Liver (tissue), 9 donors: ENCODE measurements around the gene FUT2. TPM values are rescaled to one million over a fixed set of nuclear protein-coding genes. Genes with fewer than 3 reads are reported as not detected.

ENCODE experiments used
- DNase-seq: peaks from one replicate; pipeline ENCODE4 v3.0.0-alpha.2; 2017; ENCODE audit warnings: low spot score
- H3K27ac ChIP-seq, 2 donors: one replicate each; pipeline ENCODE4 v1.7.0; 2013; ENCODE audit warnings: inconsistent platforms in 2 of 2, low read length in 2 of 2, control low read depth in 1 of 2, low read depth in 1 of 2, mild to moderate bottlenecking in 1 of 2
- H3K27me3 ChIP-seq, 4 donors: one replicate each; pipeline versions ENCODE4 v1.6.1 to v1.7.0; 2013; ENCODE audit warnings: low read length in 3 of 4, inconsistent platforms in 1 of 4, mild to moderate bottlenecking in 1 of 4, moderate library complexity in 1 of 4; ENCODE audit not compliant: control insufficient read depth in 4 of 4, insufficient read depth in 4 of 4
- H3K36me3 ChIP-seq, 4 donors: one replicate each; pipeline versions ENCODE4 v1.6.1 to v1.7.0; 2013; ENCODE audit warnings: low read length in 3 of 4, mild to moderate bottlenecking in 3 of 4, low read depth in 1 of 4, moderate library complexity in 1 of 4; ENCODE audit not compliant: control insufficient read depth in 4 of 4, insufficient read depth in 3 of 4
- H3K4me1 ChIP-seq, 4 donors: one replicate each; pipeline versions ENCODE4 v1.6.1 to v1.7.0; 2013; ENCODE audit warnings: low read length in 3 of 4, mild to moderate bottlenecking in 3 of 4, moderate library complexity in 1 of 4; ENCODE audit not compliant: control insufficient read depth in 4 of 4, insufficient read depth in 4 of 4
- H3K4me3 ChIP-seq, 3 donors: one replicate each; pipeline versions ENCODE4 v1.6.1 to v1.7.0; 2013; ENCODE audit warnings: low read length in 3 of 3, control low read depth in 1 of 3, low read depth in 1 of 3, mild to moderate bottlenecking in 1 of 3
- H3K9ac ChIP-seq, 2 donors: one replicate each; pipeline ENCODE4 v1.7.0; 2013; ENCODE audit warnings: low read length in 2 of 2, mild to moderate bottlenecking in 2 of 2, moderate library complexity in 2 of 2, control low read depth in 1 of 2, low read depth in 1 of 2
- H3K9me3 ChIP-seq, 4 donors: one replicate each; pipeline versions ENCODE4 v1.6.1 to v1.7.0; 2013; ENCODE audit warnings: low read length in 3 of 4; ENCODE audit not compliant: control insufficient read depth in 4 of 4
- EGR1 ChIP-seq, 2 donors: IDR thresholded peaks; 2 replicates each; pipeline ENCODE4 v1.6.1; 2016 to 2018; ENCODE audit warnings: antibody characterized with exemption in 2 of 2, low read depth in 2 of 2
- FOXA1 ChIP-seq: IDR thresholded peaks from 2 replicates; pipeline ENCODE4 v1.6.1; 2016; ENCODE audit warnings: antibody characterized with exemption
- FOXA2 ChIP-seq: IDR thresholded peaks from 2 replicates; pipeline ENCODE4 v1.6.1; 2016; ENCODE audit warnings: antibody characterized with exemption
- GABPA ChIP-seq, 2 donors: IDR thresholded peaks in 1 of 2; conservative IDR thresholded peaks in 1 of 2; 2 replicates each; pipeline ENCODE4 v1.6.1; 2016; ENCODE audit warnings: antibody characterized with exemption in 2 of 2, mild to moderate bottlenecking in 1 of 2, moderate library complexity in 1 of 2
- HNF4A ChIP-seq, 2 donors: conservative IDR thresholded peaks; 2 replicates each; pipeline ENCODE4 v1.6.1; 2016; ENCODE audit warnings: antibody characterized with exemption in 2 of 2, mild to moderate bottlenecking in 2 of 2
- HNF4G ChIP-seq: IDR thresholded peaks from 2 replicates; pipeline ENCODE4 v1.6.1; 2016; ENCODE audit warnings: antibody characterized with exemption
- JUND ChIP-seq, 2 donors: IDR thresholded peaks; 2 replicates each; pipeline ENCODE4 v1.6.1; 2016; ENCODE audit warnings: antibody characterized with exemption in 2 of 2
- NR2F2 ChIP-seq: IDR thresholded peaks from 2 replicates; pipeline ENCODE4 v1.6.1; 2016; ENCODE audit warnings: antibody characterized with exemption
- RAD21 ChIP-seq, 2 donors: IDR thresholded peaks; 2 replicates each; pipeline ENCODE4 v1.6.1; 2016; ENCODE audit warnings: antibody characterized with exemption in 2 of 2, mild to moderate bottlenecking in 2 of 2
- RXRA ChIP-seq, 2 donors: IDR thresholded peaks; 2 replicates each; pipeline ENCODE4 v1.6.1; 2017 to 2018; ENCODE audit warnings: antibody characterized with exemption in 2 of 2, mild to moderate bottlenecking in 1 of 2
- SP1 ChIP-seq: IDR thresholded peaks from 2 replicates; pipeline ENCODE4 v1.6.1; 2018; ENCODE audit warnings: antibody characterized with exemption, mild to moderate bottlenecking
- TAF1 ChIP-seq: conservative IDR thresholded peaks from 2 replicates; pipeline ENCODE4 v1.6.1; 2016; ENCODE audit warnings: antibody characterized with exemption, mild to moderate bottlenecking
- YY1 ChIP-seq: IDR thresholded peaks from 2 replicates; pipeline ENCODE4 v1.6.1; 2016; ENCODE audit warnings: antibody characterized with exemption, mild to moderate bottlenecking
- WGBS: extraction: QIAGEN DNeasy Blood & Tissue Kit; methylation state at CpG from one replicate; pipeline ENCODE4 v1.1.7; 2013; 5-methylcytosine and 5-hydroxymethylcytosine counted together
- polyA plus RNA-seq, 2 donors: library from polyadenylated mRNA; stranded (reverse) in 1 of 2; unstranded in 1 of 2; fragments of 200-250 nt in 1 of 2; fragments of >200 nt in 1 of 2; fragmentation: Nextera tagmentation in 1 of 2; extraction: Ambion mirVana in 1 of 2; gene quantifications; one replicate each; pipeline versions ENCODE4 v1.2.1 to v1.2.3, GENCODE V29; 2013 to 2015
- total RNA-seq, 2 donors: library from RNA; depleted of rRNA; stranded (reverse); fragments of >200 nt; gene quantifications; one replicate each; pipeline ENCODE4 v1.2.3, GENCODE V29; 2014
- TF ChIP-seq, protein P1 (sequence below): IDR thresholded peaks from 2 replicates; pipeline ENCODE4 v1.6.1; 2016; ENCODE audit warnings: antibody characterized with exemption, mild to moderate bottlenecking
- TF ChIP-seq, protein P2 (sequence below): IDR thresholded peaks from 2 replicates; pipeline ENCODE4 v1.6.1; 2016; ENCODE audit warnings: antibody characterized with exemption
- TF ChIP-seq, protein P3 (sequence below): IDR thresholded peaks from 2 replicates; pipeline ENCODE4 v1.6.1; 2016; ENCODE audit warnings: antibody characterized with exemption
- TF ChIP-seq, protein P4 (sequence below): fragments of 150-350 bp; IDR thresholded peaks from 2 replicates; pipeline ENCODE4 v1.5.1; 2017; ENCODE audit warnings: improper control_type of control experiment, low read depth, low read length; ENCODE audit not compliant: missing input control
- TF ChIP-seq, protein P5 (sequence below): IDR thresholded peaks from 2 replicates; pipeline ENCODE4 v1.6.1; 2016; ENCODE audit warnings: antibody characterized with exemption
- donor health status: healthy.
- donor health status: healthy.
- donor health status: healthy.
- donor health status: healthy.
- donor health status: healthy.

Gene FUT2
- total and polyA plus RNA-seq, 4 donors = 0.02 to 0.38 (median 0.05) TPM; not detected in 1

DNA sequence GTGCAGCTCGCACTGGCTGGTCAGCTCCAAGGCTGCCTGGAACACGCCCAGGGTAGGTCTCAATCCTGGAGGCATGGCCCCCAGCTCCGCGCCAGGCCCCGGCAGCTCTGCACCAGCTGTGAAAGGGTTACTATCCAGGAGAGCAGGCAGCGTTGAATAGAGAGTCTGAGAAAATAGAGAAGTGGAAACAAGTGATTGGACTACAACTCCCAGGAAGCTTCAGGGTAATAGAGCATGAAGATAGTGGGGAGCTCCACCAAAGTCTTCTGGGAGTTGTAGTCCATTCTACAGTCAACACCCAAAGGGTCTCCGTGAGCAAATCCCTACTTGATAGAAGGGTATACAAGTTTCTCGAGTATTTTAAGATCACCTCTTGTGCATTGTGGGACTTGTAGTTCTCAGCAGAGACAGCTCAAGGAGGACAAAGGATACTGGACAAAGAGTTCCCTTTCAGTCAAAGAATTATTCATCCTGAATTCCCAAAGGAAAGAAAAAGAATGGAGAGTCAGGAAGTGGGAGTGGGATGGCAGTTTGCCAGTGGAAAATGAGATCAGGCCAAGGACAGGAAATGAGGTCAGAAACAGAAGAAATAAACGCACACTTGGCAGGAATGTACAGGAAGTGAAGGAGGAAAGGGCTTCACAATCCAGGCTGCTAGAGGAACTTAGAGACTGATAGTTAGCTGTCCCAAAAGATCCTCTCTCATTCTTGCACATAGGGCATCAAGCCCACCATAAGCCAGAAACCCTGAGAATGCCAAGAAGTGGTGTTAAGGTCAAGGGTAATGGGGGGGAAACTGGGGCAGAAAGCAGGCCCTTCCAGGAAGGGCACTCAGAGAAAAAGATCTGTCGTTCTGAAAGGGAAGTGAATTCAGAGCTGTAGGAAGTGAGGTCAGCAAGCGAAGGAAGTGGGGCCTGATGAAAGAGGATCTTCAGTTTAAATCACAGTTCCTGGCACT lies 29.3 kb downstream of the FUT2 start:
- H3K27me3 ChIP-seq = no peaks in the 10 kb centered on the region
- WGBS = 57% methylated on average over 11 of the region's 11 CpGs
- no peaks in the 10 kb centered on the region for H3K9me3 ChIP-seq
- H3K9ac ChIP-seq = peak overlapping the region in 1 of 2 donors; percentile 36
- peaks cover 0 to 10% (median 4%) of the 10 kb centered on the region in 4 donors for H3K4me1 ChIP-seq
- H3K36me3 ChIP-seq = no peaks in the 10 kb centered on the region
- H3K27ac ChIP-seq = peak overlapping the region; percentile 69 to 77
- no peak for DNase-seq
- H3K4me3 ChIP-seq = no peak overlapping the region
- TF ChIP-seq, protein P1, sequence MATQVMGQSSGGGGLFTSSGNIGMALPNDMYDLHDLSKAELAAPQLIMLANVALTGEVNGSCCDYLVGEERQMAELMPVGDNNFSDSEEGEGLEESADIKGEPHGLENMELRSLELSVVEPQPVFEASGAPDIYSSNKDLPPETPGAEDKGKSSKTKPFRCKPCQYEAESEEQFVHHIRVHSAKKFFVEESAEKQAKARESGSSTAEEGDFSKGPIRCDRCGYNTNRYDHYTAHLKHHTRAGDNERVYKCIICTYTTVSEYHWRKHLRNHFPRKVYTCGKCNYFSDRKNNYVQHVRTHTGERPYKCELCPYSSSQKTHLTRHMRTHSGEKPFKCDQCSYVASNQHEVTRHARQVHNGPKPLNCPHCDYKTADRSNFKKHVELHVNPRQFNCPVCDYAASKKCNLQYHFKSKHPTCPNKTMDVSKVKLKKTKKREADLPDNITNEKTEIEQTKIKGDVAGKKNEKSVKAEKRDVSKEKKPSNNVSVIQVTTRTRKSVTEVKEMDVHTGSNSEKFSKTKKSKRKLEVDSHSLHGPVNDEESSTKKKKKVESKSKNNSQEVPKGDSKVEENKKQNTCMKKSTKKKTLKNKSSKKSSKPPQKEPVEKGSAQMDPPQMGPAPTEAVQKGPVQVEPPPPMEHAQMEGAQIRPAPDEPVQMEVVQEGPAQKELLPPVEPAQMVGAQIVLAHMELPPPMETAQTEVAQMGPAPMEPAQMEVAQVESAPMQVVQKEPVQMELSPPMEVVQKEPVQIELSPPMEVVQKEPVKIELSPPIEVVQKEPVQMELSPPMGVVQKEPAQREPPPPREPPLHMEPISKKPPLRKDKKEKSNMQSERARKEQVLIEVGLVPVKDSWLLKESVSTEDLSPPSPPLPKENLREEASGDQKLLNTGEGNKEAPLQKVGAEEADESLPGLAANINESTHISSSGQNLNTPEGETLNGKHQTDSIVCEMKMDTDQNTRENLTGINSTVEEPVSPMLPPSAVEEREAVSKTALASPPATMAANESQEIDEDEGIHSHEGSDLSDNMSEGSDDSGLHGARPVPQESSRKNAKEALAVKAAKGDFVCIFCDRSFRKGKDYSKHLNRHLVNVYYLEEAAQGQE = peak; percentile 32
- TF ChIP-seq HNF4G = no peak
- peak; percentile 63 to 84 for TF ChIP-seq GABPA (IDR thresholded peaks at IDR 0.05 in 1 of 2, conservative IDR thresholded peaks at IDR 0.05 in 1 of 2)
- TF ChIP-seq, protein P2, sequence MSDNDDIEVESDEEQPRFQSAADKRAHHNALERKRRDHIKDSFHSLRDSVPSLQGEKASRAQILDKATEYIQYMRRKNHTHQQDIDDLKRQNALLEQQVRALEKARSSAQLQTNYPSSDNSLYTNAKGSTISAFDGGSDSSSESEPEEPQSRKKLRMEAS = peak; percentile 53
- TF ChIP-seq, protein P3, sequence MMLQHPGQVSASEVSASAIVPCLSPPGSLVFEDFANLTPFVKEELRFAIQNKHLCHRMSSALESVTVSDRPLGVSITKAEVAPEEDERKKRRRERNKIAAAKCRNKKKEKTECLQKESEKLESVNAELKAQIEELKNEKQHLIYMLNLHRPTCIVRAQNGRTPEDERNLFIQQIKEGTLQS = no peak
- TF ChIP-seq HNF4A (conservative IDR thresholded peaks at IDR 0.05) = no peak
- peak; percentile 22 to 37 for TF ChIP-seq RXRA (IDR thresholded peaks at IDR 0.05)
- TF ChIP-seq, protein P4, sequence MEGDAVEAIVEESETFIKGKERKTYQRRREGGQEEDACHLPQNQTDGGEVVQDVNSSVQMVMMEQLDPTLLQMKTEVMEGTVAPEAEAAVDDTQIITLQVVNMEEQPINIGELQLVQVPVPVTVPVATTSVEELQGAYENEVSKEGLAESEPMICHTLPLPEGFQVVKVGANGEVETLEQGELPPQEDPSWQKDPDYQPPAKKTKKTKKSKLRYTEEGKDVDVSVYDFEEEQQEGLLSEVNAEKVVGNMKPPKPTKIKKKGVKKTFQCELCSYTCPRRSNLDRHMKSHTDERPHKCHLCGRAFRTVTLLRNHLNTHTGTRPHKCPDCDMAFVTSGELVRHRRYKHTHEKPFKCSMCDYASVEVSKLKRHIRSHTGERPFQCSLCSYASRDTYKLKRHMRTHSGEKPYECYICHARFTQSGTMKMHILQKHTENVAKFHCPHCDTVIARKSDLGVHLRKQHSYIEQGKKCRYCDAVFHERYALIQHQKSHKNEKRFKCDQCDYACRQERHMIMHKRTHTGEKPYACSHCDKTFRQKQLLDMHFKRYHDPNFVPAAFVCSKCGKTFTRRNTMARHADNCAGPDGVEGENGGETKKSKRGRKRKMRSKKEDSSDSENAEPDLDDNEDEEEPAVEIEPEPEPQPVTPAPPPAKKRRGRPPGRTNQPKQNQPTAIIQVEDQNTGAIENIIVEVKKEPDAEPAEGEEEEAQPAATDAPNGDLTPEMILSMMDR = no peak
- TF ChIP-seq, protein P5, sequence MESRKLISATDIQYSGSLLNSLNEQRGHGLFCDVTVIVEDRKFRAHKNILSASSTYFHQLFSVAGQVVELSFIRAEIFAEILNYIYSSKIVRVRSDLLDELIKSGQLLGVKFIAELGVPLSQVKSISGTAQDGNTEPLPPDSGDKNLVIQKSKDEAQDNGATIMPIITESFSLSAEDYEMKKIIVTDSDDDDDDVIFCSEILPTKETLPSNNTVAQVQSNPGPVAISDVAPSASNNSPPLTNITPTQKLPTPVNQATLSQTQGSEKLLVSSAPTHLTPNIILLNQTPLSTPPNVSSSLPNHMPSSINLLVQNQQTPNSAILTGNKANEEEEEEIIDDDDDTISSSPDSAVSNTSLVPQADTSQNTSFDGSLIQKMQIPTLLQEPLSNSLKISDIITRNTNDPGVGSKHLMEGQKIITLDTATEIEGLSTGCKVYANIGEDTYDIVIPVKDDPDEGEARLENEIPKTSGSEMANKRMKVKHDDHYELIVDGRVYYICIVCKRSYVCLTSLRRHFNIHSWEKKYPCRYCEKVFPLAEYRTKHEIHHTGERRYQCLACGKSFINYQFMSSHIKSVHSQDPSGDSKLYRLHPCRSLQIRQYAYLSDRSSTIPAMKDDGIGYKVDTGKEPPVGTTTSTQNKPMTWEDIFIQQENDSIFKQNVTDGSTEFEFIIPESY = no peak
- TF ChIP-seq TAF1 = no peak
- TF ChIP-seq EGR1 (IDR thresholded peaks at IDR 0.05; ENCODE audit: low read depth in 2 of 2) = peak in 1 of 2 donors; percentile 36
- TF ChIP-seq RAD21 (IDR thresholded peaks at IDR 0.05) = peak in 1 of 2 donors; percentile 15
- TF ChIP-seq NR2F2 = peak; percentile 97
- TF ChIP-seq FOXA2 = no peak
- peak; percentile 7 to 46 for TF ChIP-seq JUND (IDR thresholded peaks at IDR 0.05)
- TF ChIP-seq FOXA1 = no peak
- TF ChIP-seq SP1 = peak; percentile 50
- TF ChIP-seq YY1 = peak; percentile 12
